Neural progenitor cell (in vitro differentiated cells): ENCODE results near the gene DNAH7. TPM values are rescaled to one million over a fixed set of nuclear protein-coding genes. Genes with fewer than 3 reads are reported as not detected.

Experiments used
- DNase-seq: peaks from one replicate; pipeline ENCODE4 v3.0.0-alpha.2; 2016; ENCODE audit warnings: low spot score
- H2AFZ ChIP-seq: fragments of 200-600 bp; sonication (generic); replicated peaks from 2 replicates; pipeline ENCODE4 v1.6.1; 2016; ENCODE audit warnings: antibody characterized with exemption
- H3F3A ChIP-seq: fragments of 200-600 bp; sonication (generic); 2 replicates; pipeline ENCODE4 v1.6.1; 2016; ENCODE audit warnings: antibody characterized with exemption, low read depth
- H3K27ac ChIP-seq: fragments of 200-600 bp; sonication (generic); 2 replicates; pipeline ENCODE4 v1.5.1; 2016; ENCODE audit warnings: mild to moderate bottlenecking
- H3K27me3 ChIP-seq: fragments of 200-600 bp; sonication (generic); 2 replicates; pipeline ENCODE4 v1.6.1; 2016; ENCODE audit warnings: mild to moderate bottlenecking, moderate library complexity
- H3K36me3 ChIP-seq: fragments of 200-600 bp; sonication (generic); 2 replicates; pipeline ENCODE4 v1.5.1; 2016
- H3K4me1 ChIP-seq: fragments of 200-600 bp; sonication (generic); 2 replicates; pipeline ENCODE4 v1.6.1; 2016; ENCODE audit warnings: mixed run types
- H3K4me2 ChIP-seq: fragments of 200-600 bp; sonication (generic); 2 replicates; pipeline ENCODE4 v1.6.1; 2016
- H3K4me3 ChIP-seq: fragments of 200-600 bp; sonication (generic); 2 replicates; pipeline ENCODE4 v1.5.1; 2016
- H3K79me2 ChIP-seq: fragments of 200-600 bp; sonication (generic); 2 replicates; pipeline ENCODE4 v1.6.1; 2016; ENCODE audit warnings: low read depth
- H3K9ac ChIP-seq: fragments of 200-600 bp; sonication (generic); 2 replicates; pipeline ENCODE4 v1.6.1; 2016
- H3K9me3 ChIP-seq: fragments of 200-600 bp; sonication (generic); 2 replicates; pipeline ENCODE4 v1.5.1; 2016; ENCODE audit warnings: low read depth
- H4K20me1 ChIP-seq: fragments of 200-600 bp; sonication (generic); 2 replicates; pipeline ENCODE4 v1.6.1; 2016; ENCODE audit warnings: low read depth
- H3K27ac Mint-ChIP-seq: 3 replicates; pipeline ENCODE4 v1.8.0; 2021; ENCODE audit warnings: mixed read lengths
- H3K27me3 Mint-ChIP-seq: 2 replicates; pipeline ENCODE4 v1.8.0; 2022; ENCODE audit warnings: low read depth, mild to moderate bottlenecking, inconsistent platforms, moderate library complexity, mixed read lengths; ENCODE audit not compliant: insufficient read depth
- H3K36me3 Mint-ChIP-seq: 3 replicates; pipeline ENCODE4 v1.8.0; 2021; ENCODE audit warnings: mixed read lengths
- H3K4me1 Mint-ChIP-seq: 3 replicates; pipeline ENCODE4 v1.8.0; 2021; ENCODE audit warnings: mixed read lengths
- H3K4me3 Mint-ChIP-seq: 3 replicates; pipeline ENCODE4 v1.8.0; 2021; ENCODE audit warnings: mild to moderate bottlenecking, moderate library complexity, mixed read lengths
- H3K9me3 Mint-ChIP-seq: 3 replicates; pipeline ENCODE4 v1.8.0; 2020; ENCODE audit warnings: mixed read lengths
- EZH2 ChIP-seq: fragments of 200-600 bp; sonication (generic); IDR thresholded peaks from 2 replicates; pipeline ENCODE4 v1.6.1; 2017; ENCODE audit warnings: antibody characterized with exemption, mild to moderate bottlenecking, moderate library complexity
- EZH2phosphoT487 ChIP-seq: fragments of 200-600 bp; sonication (generic); IDR thresholded peaks from 2 replicates; pipeline ENCODE4 v1.6.1; 2017; ENCODE audit warnings: antibody characterized with exemption
- total RNA-seq: library from RNA; depleted of rRNA; stranded (reverse); fragments of >200 nt; gene quantifications from 2 replicates; pipeline ENCODE4 v1.2.3, GENCODE V29; 2015; ENCODE audit warnings: low replicate concordance
- TF ChIP-seq, protein P1 (sequence below): fragments of 200-600 bp; sonication (generic); IDR thresholded peaks from 2 replicates; pipeline ENCODE4 v1.5.1; 2017; ENCODE audit warnings: antibody characterized with exemption, mild to moderate bottlenecking

The DNAH7 gene
- total RNA-seq, 1 donor from 2014 or later, result 0.49 TPM

DNA sequence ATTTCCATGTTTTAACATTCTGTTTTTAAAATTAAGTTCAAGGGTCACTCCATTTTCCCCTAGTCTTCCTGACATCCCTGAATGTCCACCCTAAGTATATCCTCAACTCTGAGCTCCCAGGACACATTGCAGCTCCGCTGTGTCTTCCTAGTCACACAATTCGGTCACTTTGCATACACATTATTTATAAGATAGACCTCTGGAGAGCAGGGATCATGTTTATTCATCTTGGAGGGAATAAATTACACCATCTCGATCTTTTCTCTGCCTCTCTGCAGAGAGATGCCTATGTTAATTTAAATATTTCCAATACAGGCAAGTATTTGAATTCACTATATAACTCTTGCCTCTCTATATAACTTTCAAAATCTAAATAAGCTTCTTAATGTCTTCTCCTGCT is 245.4 kb downstream of the DNAH7 start:
- Histone ChIP-seq H3K79me2 (no peaks in the 10 kb centered on the region), H3K9me3 (no peaks in the 10 kb centered on the region), H2AFZ (no peak overlapping the region), H3K4me3 (no peak overlapping the region), H3K4me2 (no peak overlapping the region), H3F3A (no peaks in the 10 kb centered on the region), H3K36me3 (no peaks in the 10 kb centered on the region), H3K9ac (no peak overlapping the region), H3K27me3 (no peaks in the 10 kb centered on the region), H3K4me1 (peaks cover 7% of the 10 kb centered on the region), H3K27ac (no peak overlapping the region), H4K20me1 (no peaks in the 10 kb centered on the region)
- no peak for TF ChIP-seq EZH2
- TF ChIP-seq, protein P1, sequence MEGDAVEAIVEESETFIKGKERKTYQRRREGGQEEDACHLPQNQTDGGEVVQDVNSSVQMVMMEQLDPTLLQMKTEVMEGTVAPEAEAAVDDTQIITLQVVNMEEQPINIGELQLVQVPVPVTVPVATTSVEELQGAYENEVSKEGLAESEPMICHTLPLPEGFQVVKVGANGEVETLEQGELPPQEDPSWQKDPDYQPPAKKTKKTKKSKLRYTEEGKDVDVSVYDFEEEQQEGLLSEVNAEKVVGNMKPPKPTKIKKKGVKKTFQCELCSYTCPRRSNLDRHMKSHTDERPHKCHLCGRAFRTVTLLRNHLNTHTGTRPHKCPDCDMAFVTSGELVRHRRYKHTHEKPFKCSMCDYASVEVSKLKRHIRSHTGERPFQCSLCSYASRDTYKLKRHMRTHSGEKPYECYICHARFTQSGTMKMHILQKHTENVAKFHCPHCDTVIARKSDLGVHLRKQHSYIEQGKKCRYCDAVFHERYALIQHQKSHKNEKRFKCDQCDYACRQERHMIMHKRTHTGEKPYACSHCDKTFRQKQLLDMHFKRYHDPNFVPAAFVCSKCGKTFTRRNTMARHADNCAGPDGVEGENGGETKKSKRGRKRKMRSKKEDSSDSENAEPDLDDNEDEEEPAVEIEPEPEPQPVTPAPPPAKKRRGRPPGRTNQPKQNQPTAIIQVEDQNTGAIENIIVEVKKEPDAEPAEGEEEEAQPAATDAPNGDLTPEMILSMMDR, result no peak
- TF ChIP-seq EZH2phosphoT487, result no peak
- Mint-ChIP-seq H3K9me3 (no peaks in the 10 kb centered on the region), H3K4me1 (no peaks in the 10 kb centered on the region), H3K4me3 (no peak overlapping the region), H3K27ac (no peak overlapping the region), H3K36me3 (no peaks in the 10 kb centered on the region), H3K27me3 (peaks cover 2% of the 10 kb centered on the region)
- no peak for DNase-seq

DNA sequence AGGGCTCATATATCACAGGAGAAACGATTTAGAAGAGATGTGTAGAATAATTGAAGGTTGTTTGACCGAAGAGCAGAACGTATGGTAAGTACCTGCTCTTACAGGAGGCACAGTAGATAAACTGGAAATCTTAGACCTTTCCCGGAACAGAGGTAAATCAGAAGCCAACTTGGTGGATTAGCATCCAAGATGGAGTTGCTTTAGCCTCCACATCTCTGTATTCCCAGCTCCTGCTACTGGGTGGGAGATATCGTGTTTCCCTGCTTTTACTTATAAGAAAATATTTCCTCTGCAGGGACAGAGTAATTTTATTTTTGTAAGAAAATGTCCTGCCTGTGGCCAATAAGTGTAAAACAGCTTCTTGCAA is 247.1 kb downstream of the DNAH7 start:
- Mint-ChIP-seq H3K4me3 (peak overlapping the region; percentile 36), H3K27ac (no peak overlapping the region), H3K27me3 (peaks cover 2% of the 10 kb centered on the region), H3K4me1 (no peaks in the 10 kb centered on the region), H3K36me3 (no peaks in the 10 kb centered on the region), H3K9me3 (no peaks in the 10 kb centered on the region)
- Histone ChIP-seq H3K36me3 (no peaks in the 10 kb centered on the region), H3K4me1 (peaks cover 7% of the 10 kb centered on the region), H3K27me3 (no peaks in the 10 kb centered on the region), H3K9ac (no peak overlapping the region), H4K20me1 (no peaks in the 10 kb centered on the region), H3K4me2 (no peak overlapping the region), H3K79me2 (no peaks in the 10 kb centered on the region), H3K27ac (no peak overlapping the region), H2AFZ (peak overlapping the region; percentile 79), H3K4me3 (no peak overlapping the region), H3K9me3 (no peaks in the 10 kb centered on the region), H3F3A (no peaks in the 10 kb centered on the region)
- no peak for DNase-seq
- TF ChIP-seq EZH2phosphoT487, result no peak
- TF ChIP-seq EZH2, result no peak
- TF ChIP-seq, protein P1, result no peak

DNA sequence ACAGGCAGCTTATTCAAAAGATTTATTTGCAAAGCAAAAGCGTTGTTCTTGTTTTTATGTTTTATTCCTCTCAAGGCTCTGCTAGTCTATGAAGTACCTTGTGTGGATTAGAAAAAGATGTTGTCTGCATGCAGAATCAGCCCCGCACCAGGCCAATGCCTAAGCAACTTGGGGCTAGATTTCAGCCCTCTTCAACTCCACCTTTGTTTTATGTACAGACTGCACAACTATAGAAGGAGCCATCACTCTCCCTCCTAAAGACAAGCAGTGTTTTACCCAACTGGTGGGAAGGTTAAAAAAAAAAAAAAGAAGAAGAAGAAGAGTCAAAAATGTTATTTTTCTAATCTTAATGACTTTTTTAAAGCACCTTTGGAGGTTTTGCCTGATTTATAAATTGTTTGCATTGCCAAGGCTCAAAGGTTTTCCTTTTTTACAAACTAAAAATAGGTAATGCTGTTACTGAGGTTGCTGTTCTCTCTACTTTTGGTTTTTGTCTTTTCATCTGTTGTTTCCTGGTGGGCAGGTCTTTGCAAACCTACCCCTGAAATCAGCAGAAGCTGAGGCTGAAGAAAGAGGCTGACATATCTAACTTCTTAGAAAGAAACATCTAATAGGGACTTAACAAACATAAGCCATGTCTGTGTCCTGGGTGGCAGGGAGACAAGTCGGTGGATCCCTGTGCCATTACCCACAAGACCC is 247.6 kb downstream of the DNAH7 start:
- H3K79me2 ChIP-seq, result no peaks in the 10 kb centered on the region
- peak overlapping the region; percentile 79 for H2AFZ ChIP-seq
- H3K9me3 ChIP-seq, result no peaks in the 10 kb centered on the region
- no peaks in the 10 kb centered on the region for H3K36me3 ChIP-seq
- peaks cover 7% of the 10 kb centered on the region for H3K4me1 ChIP-seq
- no peaks in the 10 kb centered on the region for H3F3A ChIP-seq
- H3K9ac ChIP-seq, result no peak overlapping the region
- TF ChIP-seq, protein P1, result no peak
- TF ChIP-seq EZH2phosphoT487, result no peak
- no peak for TF ChIP-seq EZH2
- no peak for DNase-seq
- H4K20me1 ChIP-seq, result no peaks in the 10 kb centered on the region
- Mint-ChIP-seq H3K9me3 (no peaks in the 10 kb centered on the region), H3K36me3 (no peaks in the 10 kb centered on the region), H3K27me3 (peaks cover 2% of the 10 kb centered on the region), H3K4me3 (peak overlapping the region; percentile 36), H3K4me1 (no peaks in the 10 kb centered on the region), H3K27ac (no peak overlapping the region)
- no peak overlapping the region for H3K4me3 ChIP-seq
- H3K27ac ChIP-seq, result no peak overlapping the region
- H3K4me2 ChIP-seq, result no peak overlapping the region
- H3K27me3 ChIP-seq, result no peaks in the 10 kb centered on the region
